Renal cortical epithelial cell (primary cell): Measurements from ENCODE around the gene ZNF547. TPM values are rescaled to one million over a fixed set of nuclear protein-coding genes. Genes with fewer than 3 reads are reported as not detected.
"Not testable (repeated sequence)": the region's sequence is repeated elsewhere in the genome, so short reads cannot be mapped to it uniquely, and the experiment has no call there.

Experiments
- DNase-seq: peaks from one replicate; pipeline ENCODE4 v3.0.0-alpha.2; 2011; ENCODE audit warnings: low read depth
- total RNA-seq: library from RNA; depleted of rRNA; stranded (reverse); fragments of >200 nt; gene quantifications from 2 replicates; pipeline ENCODE4 v1.2.3, GENCODE V29; 2014

Gene ZNF547
- total RNA-seq, 1 donor from 2014 or later, result 7.3 TPM

DNA sequence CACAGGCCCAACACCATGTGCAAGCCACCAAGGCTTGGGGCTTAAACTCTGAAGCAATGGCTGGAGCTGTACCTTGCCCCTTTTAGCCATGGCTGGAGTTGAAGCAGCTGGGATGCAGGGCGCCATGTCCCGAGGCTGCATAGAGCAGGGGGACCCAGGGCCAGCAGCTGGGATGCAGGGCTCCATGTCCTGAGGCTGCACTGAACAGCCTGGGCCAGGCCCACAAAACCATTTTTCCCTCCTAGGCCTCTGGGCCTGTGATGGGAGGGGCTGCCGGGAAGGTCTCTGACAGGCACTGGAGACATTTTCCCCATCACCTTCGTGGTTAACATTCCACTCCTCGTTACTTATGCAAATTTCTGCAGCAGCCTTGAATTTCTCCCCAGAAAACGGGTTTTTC is 10.8 kb downstream of the ZNF547 start:
- DNase-seq, result no peak

DNA sequence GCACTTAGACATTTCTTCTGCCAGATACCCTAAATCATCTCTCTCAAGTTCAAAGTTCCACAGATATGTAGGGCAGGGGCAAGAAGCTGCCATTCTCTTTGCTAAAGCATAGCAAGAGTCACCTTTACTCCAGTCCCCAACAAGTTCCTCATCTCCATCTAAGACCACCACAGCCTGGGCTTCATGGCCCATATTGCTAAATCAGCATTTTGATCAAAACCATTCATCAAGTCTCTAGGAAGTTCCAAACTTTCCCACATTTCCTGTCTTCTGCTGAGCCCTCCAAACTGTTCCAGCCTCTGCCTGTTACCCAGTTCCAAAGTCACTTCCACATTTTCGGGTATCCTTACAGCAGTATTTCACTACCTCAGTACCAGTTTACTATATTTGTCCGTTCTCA is 11.3 kb downstream of the ZNF547 start:
- not testable (repeated sequence) for DNase-seq

DNA sequence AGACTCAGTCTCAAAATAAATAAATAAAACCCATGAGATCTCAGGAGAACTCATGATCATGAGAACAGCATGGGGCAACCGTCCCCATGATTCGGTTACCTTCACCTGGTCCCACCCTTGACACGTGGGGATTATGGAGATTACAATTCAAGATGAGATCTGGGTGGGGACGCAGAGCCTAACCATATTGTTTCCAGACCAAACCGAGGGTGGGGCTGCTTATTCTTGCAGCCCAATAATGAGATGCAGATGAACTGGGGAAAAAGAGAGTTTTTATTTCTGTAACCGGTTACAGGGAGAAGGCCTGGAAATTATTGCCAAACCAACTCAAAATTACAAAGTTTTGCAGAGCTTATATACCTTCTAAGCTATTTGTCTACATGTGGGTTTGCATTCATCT is 12.8 kb downstream of the ZNF547 start:
- no peak for DNase-seq

DNA sequence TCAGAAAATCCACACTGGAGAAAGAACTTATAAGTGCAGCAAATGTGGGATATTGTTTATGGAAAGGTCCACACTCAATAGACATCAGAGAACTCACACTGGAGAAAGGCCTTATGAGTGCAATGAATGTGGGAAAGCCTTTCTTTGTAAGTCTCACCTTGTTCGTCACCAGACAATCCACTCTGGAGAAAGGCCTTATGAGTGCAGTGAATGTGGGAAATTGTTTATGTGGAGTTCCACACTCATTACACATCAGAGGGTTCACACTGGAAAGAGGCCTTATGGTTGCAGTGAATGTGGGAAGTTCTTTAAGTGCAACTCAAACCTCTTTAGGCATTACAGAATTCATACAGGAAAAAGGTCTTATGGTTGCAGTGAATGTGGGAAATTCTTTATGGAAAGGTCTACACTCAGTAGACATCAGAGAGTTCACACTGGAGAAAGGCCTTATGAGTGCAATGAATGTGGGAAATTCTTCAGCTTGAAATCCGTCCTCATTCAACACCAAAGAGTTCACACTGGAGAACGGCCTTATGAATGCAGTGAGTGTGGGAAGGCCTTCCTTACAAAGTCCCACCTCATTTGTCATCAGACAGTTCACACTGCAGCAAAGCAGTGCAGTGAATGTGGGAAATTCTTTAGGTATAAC is 14.3 kb downstream of the ZNF547 start:
- no peak for DNase-seq

DNA sequence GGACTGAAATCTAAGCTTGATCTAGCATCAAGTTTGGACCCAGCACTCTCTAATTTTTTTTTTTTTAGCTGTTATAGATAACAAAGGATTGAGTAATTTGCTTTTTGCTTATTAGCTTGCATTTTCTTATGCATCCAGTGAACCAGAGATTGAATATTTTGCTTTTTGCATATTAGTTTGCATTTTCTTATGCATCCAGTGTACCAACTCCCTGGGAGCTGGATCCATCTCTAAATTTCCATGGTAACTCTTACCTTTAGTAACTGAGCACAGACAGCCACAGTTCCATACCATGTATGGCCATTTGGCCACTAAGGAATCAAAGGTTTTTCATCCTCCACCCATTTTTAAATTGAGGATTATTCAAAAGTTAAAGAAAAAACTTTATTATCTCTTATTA is 17.6 kb downstream of the ZNF547 start:
- DNase-seq, result no peak

DNA sequence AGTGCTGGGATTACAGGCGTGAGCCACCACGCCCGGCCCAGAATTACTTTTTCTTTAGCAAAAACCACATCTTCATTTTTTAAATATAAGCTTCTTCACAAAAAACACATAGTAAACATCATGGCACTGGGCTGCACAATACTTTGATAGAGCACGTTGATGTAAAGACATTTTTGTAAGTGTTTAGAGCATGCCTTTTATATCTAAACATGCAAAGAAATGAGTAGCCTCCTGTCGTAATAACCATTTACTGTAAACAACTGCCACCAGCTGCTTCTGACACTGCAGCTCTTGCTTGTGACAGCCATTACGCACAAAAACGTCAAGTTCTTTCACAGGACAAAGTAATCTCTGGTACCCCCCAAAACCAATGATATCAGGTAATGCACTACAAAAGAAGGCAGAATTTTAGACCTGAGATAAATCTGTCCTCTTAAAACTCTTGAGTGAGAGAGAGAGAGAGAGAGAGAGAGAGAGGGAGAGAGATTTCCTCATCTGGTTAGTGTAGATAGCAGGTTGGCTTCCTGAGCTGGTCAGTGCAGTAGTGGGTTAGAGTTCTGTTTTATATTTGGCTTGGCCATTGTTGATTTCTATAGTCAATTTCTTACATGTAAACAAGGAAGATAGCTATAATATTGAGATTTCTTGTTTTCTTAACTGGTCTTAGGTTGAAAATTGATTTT is 19.6 kb downstream of the ZNF547 start:
- DNase-seq, result no peak

DNA sequence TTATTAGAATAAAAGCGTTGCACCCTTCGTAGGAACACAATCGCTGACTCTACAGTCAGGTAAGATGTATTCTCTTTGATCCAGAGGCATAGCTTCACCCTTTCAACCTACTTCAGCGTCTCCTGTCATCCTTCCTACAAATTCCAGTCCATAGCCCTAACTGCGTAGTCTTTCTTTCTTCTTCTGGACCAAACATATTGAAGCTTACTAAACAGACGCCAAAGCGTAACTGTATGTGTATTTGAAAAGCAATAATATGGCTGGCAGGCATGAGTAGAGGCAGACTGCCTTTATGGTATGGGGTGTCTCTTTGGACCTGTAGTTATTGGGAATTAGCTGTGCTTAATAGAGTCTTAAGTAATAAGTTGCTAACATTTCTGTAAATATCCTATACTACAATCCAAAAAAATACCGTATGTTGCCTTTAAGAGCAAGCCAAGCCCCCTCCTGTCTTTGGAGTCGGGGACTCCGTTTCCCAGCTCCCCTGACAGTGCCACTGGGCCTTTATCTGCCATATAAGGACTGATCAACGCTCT is 25.9 kb downstream of the ZNF547 start:
- DNase-seq, result no peak

DNA sequence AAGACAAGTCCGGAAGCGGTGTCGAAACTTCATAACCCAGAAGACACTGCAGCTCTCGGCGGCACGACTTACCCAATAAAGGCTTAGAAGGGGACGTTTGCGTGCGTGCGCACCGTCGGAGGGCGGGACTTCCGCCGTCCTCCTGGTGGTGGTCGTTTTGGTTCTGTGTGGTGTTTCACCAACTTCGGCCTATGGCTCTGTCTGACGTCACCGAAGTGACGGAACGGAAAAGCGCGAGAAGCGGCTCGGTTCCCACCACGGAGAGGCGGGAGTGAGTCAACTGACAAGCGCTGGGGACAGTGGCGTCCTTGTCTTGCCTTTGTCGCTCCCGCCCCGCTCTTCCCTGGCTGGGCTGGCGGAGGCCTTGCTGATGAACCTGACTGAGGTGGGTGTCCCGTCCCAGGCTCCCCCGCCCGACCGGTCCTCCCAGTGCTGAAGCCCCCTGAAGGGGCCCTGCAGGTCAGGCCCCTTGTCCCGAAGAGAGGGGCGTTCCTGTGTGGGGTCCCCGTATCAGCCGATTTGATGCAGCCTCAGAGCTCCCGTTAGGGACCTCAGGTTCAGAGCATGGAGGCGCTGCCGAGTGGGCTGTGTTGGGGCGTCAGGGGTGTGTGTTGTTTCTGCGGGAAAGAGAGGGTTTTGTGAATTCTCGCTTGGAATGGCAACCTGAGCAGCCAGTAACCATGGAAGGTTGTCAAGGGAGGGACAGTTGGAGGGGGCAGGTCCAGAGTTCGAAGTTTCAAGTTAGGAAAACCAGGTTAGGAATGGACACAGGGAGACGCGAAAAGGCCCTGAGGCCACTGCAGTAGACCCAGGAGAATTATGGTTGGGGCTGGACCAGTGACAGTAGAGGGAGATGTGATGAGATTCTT is 26.6 kb downstream of the ZNF547 start, which contains the start of gene ZNF548:
Gene ZNF548, plus strand, starts transcription at position 125 of the 869 bp plus-strand sequence. Its CDS starts 246 bp downstream, at position 371.
- DNase-seq, result peak; percentile 98

DNA sequence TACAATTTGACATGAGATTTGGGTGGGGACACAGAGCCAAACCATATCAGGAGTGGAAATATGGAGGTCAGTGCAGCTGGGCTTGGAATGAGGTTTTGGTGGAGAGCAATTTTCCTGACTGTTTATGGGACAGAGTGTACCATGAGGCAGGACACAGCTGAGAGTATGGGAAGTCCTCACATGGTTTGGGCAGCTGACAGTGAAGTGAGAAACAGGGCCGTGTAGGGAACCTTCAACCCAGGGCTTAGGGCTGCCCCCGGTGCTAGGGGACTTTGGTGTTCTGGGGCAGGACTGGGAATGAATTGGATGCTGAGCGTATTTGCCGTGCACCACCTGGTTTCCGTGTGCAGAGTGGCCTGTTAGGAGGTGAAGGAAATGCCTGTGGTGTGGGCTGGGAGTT is 32.4 kb downstream of the ZNF547 start:
- no peak for DNase-seq

DNA sequence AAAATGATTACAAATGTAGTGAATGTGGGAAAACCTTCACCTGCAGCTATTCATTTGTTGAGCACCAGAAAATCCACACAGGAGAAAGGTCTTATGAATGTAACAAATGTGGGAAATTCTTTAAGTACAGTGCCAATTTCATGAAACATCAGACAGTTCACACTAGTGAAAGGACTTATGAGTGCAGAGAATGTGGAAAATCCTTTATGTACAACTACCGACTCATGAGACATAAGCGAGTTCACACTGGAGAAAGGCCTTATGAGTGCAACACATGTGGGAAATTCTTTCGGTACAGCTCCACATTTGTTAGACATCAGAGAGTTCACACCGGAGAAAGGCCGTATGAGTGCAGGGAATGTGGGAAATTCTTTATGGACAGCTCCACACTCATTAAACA is 35.5 kb downstream of the ZNF547 start:
- DNase-seq, result no peak

DNA sequence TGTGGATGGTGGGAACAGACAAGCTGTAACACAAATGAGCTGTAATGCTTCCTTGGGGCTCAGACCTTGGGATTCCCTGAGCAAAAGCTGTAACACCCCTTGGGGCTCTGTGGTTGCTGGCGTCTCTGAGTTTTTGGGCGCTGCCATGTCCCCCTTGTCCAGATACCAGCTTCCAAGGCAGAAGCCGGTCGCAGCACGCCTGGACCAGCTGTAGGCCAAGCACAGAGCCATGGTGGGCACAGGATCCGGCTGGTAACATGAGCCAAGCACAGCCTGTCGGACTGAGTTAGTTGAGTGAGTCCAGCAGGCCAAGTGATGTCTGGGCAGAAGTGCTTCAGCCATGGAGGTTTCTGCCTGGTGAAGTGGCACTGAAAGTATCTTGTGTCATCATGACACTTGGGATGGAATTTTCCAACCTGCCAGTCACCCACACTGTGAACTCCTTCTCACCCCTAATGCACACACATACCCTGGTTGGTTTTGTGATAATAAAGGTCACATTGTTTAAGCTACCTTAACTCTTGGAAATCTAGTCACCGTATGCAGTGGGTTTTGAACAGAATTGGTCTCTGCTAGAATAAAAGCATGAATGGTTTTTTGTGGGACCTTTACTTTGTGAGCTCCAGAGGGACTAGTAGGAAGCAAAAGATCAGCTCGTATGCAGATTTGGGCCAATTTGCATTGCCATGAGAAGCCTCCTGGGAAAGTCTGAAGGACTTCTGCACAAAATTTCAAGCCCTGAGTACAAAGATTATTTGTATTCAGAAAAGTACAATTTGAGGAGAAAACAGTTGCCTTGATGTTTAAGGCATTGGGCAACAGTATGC is 40.6 kb downstream of the ZNF547 start:
- DNase-seq, result no peak

DNA sequence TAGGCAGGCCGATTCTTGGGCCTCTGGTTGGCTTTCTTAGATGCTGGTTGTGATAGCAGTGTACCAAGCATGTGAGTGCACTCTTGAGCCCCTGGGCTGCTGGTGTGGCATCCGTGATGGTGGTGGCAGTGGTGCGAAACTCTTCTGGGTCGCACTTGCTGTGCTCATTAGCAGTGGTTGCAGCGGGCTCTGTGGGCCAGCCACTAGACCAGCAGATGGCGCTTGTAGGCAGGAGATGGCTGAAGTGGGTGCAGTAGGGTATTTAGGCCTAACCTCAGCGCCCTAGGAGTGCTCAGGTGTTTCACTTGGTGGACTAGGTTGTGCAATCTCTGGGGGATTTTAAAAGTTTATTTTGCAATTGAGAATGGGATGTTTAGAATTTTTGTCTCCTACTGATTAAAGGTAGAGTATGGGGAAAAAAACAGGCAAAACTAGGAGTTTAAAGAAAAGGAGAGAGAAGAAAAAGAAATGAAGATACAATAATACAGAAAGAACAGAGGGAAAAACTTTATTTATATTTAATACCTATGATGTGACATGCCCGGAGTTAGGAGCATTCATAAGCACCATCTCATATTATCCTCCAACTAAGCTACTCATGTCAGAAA is 43.3 kb downstream of the ZNF547 start:
- DNase-seq, result peak; percentile 24

DNA sequence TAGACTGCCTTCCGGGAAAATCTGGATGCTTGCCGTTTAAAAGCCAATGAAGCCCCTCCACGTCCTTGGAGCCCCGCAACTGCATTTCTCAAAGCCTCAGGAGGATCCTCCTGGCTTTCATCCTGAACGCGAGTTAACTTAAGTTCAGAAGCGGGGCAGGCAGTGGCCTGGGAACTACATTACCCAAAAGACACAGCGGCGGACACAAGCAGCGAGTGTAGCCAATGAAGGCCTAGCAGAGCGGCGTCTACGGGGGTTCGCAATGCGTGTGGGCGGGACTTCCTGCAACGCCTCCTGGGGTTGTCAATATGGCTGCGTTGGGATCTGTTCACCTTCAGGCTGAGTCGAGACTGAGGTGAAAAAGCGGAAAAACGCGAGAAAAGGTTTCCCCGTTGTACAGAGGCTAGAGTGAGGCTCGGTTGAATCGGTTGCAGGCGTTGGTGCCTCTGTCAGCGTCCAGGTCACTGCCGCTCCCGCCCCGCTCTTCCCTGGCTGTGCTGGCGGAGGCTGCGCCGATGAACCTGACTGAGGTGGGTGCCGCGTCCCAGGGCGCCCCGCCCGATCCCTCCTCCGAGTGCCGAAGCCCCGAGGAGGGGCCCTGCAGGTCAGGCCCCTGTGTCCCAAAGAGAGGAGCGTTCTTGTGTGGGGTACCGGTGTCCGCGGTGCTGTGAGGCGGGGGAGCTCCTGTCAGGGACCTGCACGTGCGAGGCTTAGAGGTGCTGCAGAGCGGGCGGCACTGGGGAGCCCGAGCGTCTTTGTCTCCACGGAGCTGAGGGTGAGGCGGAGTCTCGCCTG is 47.7 kb downstream of the ZNF547 start, which contains the start of gene ZNF17:
Gene ZNF17, plus strand, starts transcription at position 285 of the 795 bp plus-strand sequence. CDS start 2,455 bp downstream, outside the sequence.
- peak; percentile 90 for DNase-seq

DNA sequence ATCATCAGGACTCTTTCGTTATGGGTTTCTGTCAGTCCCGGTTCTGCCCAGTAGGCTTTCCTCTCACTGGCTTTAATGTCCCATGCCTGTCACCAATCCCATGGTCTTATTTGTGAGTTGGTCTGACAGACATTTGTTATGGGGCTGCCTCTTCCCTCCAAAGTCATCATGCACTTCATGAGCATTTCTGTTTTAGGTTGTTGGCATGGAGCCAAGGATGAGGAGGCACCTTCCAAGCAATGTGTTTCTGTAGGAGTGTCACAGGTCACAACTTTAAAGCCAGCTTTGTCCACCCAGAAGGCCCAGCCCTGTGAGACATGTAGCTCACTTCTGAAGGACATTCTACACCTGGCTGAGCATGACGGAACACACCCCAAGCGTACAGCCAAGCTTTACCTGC is 56.1 kb downstream of the ZNF547 start:
- DNase-seq, result no peak

DNA sequence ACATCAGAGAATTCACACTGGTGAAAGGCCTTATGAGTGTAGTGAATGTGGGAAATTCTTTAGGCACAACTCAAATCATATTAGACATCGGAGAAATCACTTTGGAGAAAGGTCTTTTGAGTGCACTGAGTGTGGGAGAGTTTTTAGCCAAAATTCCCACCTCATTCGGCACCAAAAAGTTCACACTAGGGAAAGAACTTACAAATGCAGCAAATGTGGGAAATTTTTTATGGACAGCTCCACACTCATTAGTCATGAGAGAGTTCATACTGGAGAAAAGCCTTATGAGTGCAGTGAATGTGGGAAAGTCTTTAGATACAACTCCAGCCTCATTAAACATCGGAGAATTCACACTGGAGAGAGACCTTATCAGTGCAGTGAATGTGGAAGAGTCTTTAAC is 57.7 kb downstream of the ZNF547 start:
- DNase-seq, result no peak

Other genes with a start within 250 kb of the ZNF547 start
- gene USP29, start 243.6 kb upstream of the ZNF547 start, total RNA-seq, result not detected in 2 replicates
- gene ZIM3, start 218.3 kb upstream of the ZNF547 start, total RNA-seq, result not detected in 2 replicates
- not detected in 2 replicates for gene DUXA, start 196.1 kb upstream of the ZNF547 start, total RNA-seq
- gene ZNF264, start 172.1 kb upstream of the ZNF547 start, total RNA-seq, result 37.5 and 69.3 TPM in 2 replicates
- gene AURKC, start 132.5 kb upstream of the ZNF547 start, total RNA-seq, result 0.20 and 3.1 TPM in 2 replicates
- 31.3 and 39.8 TPM in 2 replicates for gene ZNF805, start 122.9 kb upstream of the ZNF547 start, total RNA-seq
- 88.0 and 164 TPM in 2 replicates for gene ZNF460, start 83.1 kb upstream of the ZNF547 start, total RNA-seq
- 9.4 and 19.2 TPM in 2 replicates for gene ZNF543, start 43.1 kb upstream of the ZNF547 start, total RNA-seq
- 12.2 and 13.5 TPM in 2 replicates for gene ZNF304, start 12.3 kb upstream of the ZNF547 start, total RNA-seq
- gene TRAPPC2B, start within 50 bp of the ZNF547 start, total RNA-seq, result 15.5 and 17.2 TPM in 2 replicates
- 23.4 and 24.9 TPM in 2 replicates for gene ZNF548, start 26.3 kb downstream of the ZNF547 start, total RNA-seq
- gene ZNF17, start 47.6 kb downstream of the ZNF547 start, total RNA-seq, result 7.6 and 19.4 TPM in 2 replicates
- 11.6 and 15.8 TPM in 2 replicates for gene ZNF749, start 71.8 kb downstream of the ZNF547 start, total RNA-seq
- gene VN1R1, start 93.6 kb downstream of the ZNF547 start, total RNA-seq, result 0.35 and 0.75 TPM in 2 replicates
- gene ZNF772, start 114.0 kb downstream of the ZNF547 start, total RNA-seq, result 18.9 and 23.5 TPM in 2 replicates
- gene ZNF419, start 124.2 kb downstream of the ZNF547 start, total RNA-seq, result 6.3 and 10.2 TPM in 2 replicates
- gene ZNF773, start 136.4 kb downstream of the ZNF547 start, total RNA-seq, result 18.9 and 22.1 TPM in 2 replicates
- 7.5 and 9.2 TPM in 2 replicates for gene ZNF549, start 163.8 kb downstream of the ZNF547 start, total RNA-seq
- 5.2 and 8.4 TPM in 2 replicates for gene ZNF550, start 196.3 kb downstream of the ZNF547 start, total RNA-seq
- 4.3 and 6.4 TPM in 2 replicates for gene ZNF416, start 215.4 kb downstream of the ZNF547 start, total RNA-seq
- 5.0 and 8.3 TPM in 2 replicates for gene ZIK1, start 220.6 kb downstream of the ZNF547 start, total RNA-seq
- gene ZNF530, start 236.3 kb downstream of the ZNF547 start, total RNA-seq, result 3.8 and 11.8 TPM in 2 replicates